OCI-LY3 (cell line): ENCODE measurements around the gene CCDC141.

Source experiments
- H2AFZ ChIP-seq: fragments of 200-600, 300-600 bp; shearing (Covaris generic); 2 replicates; pipeline ENCODE4 v1.6.0; 2014; ENCODE audit warnings: antibody characterized with exemption, low read depth, low read length
- H3K27ac ChIP-seq: fragments of 200-600, 300-600 bp; sonication (generic); 2 replicates; pipeline ENCODE4 v1.5.1; 2014; ENCODE audit warnings: mild to moderate bottlenecking, low read length, moderate library complexity, mixed read lengths
- H3K27me3 ChIP-seq: fragments of 200-600, 300-600 bp; sonication (generic); 2 replicates; pipeline ENCODE4 v1.6.1; 2014; ENCODE audit warnings: low read depth, low read length, mixed read lengths
- H3K36me3 ChIP-seq: fragments of 200-600, 300-600 bp; sonication (generic); replicated peaks from 2 replicates; pipeline ENCODE3; 2014; ENCODE audit warnings: low read depth, low read length, mixed read lengths
- H3K4me1 ChIP-seq: fragments of 300-600, 200-600 bp; sonication (generic); 2 replicates; pipeline ENCODE4 v1.6.1; 2014; ENCODE audit warnings: low read length, mixed read lengths
- H3K4me2 ChIP-seq: fragments of 200-600, 300-600 bp; sonication (generic); 2 replicates; pipeline ENCODE4 v1.6.1; 2014; ENCODE audit warnings: low read length, mixed read lengths
- H3K4me3 ChIP-seq: fragments of 300-600, 200-600 bp; sonication (generic); 2 replicates; pipeline ENCODE4 v1.5.1; 2014; ENCODE audit warnings: antibody characterized with exemption, mild to moderate bottlenecking, low read length, moderate library complexity
- H3K79me2 ChIP-seq: fragments of 300-600, 200-600 bp; shearing (Covaris generic); 2 replicates; pipeline ENCODE4 v1.6.1; 2014; ENCODE audit warnings: mild to moderate bottlenecking, low read length, mixed read lengths
- H3K9ac ChIP-seq: fragments of 300-600, 200-600 bp; shearing (Covaris generic); 2 replicates; pipeline ENCODE4 v1.6.0; 2014; ENCODE audit warnings: mild to moderate bottlenecking, low read length, moderate library complexity
- H3K9me3 ChIP-seq: fragments of 200-600, 300-600 bp; shearing (Covaris generic); 2 replicates; pipeline ENCODE4 v1.6.1; 2014; ENCODE audit warnings: low read length, mixed read lengths; ENCODE audit not compliant: insufficient read depth
- H4K20me1 ChIP-seq: fragments of 200-600, 300-600 bp; sonication (generic); 2 replicates; pipeline ENCODE4 v1.6.1; 2016; ENCODE audit warnings: low read length, mixed read lengths; ENCODE audit not compliant: insufficient read depth
- CTCF ChIP-seq: fragments of 200-600, 300-600 bp; sonication (generic); IDR thresholded peaks from 2 replicates; pipeline ENCODE4 v1.5.1; 2014; ENCODE audit warnings: antibody characterized with exemption, low read length, low read depth
- EZH2phosphoT487 ChIP-seq: fragments of 200-600 bp; shearing (Covaris generic); IDR thresholded peaks from 2 replicates; pipeline ENCODE4 v1.6.1; 2018; ENCODE audit warnings: antibody characterized with exemption, mixed run types, low read depth

Gene CCDC141

GRCh38 chr2:179070895-179071294 lies 21.0 kb upstream of the CCDC141 start:
- no peaks in the 10 kb centered on the region for H3K27me3 ChIP-seq
- no peaks in the 10 kb centered on the region for H3K79me2 ChIP-seq
- no peak for TF ChIP-seq CTCF
- H3K27ac ChIP-seq, result no peak overlapping the region
- no peaks in the 10 kb centered on the region for H3K36me3 ChIP-seq
- H4K20me1 ChIP-seq, result no peaks in the 10 kb centered on the region
- no peak overlapping the region for H3K4me3 ChIP-seq
- H3K9me3 ChIP-seq, result peaks cover 5% of the 10 kb centered on the region; the same call in 1 of the 2 replicates
- H2AFZ ChIP-seq, result no peak overlapping the region
- no peaks in the 10 kb centered on the region for H3K4me1 ChIP-seq
- no peak overlapping the region for H3K9ac ChIP-seq
- no peak overlapping the region for H3K4me2 ChIP-seq

GRCh38 chr2:179069685-179070084 lies 19.7 kb upstream of the CCDC141 start:
- no peaks in the 10 kb centered on the region for H3K27me3 ChIP-seq
- no peaks in the 10 kb centered on the region for H3K4me1 ChIP-seq
- TF ChIP-seq EZH2phosphoT487 (no peak), CTCF (no peak)
- no peak overlapping the region for H3K4me3 ChIP-seq
- no peak overlapping the region for H3K4me2 ChIP-seq
- no peaks in the 10 kb centered on the region for H3K36me3 ChIP-seq
- H4K20me1 ChIP-seq, result no peaks in the 10 kb centered on the region
- no peaks in the 10 kb centered on the region for H3K79me2 ChIP-seq
- no peak overlapping the region for H3K27ac ChIP-seq
- peaks cover 5% of the 10 kb centered on the region; the same call in 1 of the 2 replicates for H3K9me3 ChIP-seq
- H3K9ac ChIP-seq, result no peak overlapping the region
- no peak overlapping the region for H2AFZ ChIP-seq

- H3K27me3 ChIP-seq, result no peaks in the 10 kb centered on the region
- H3K36me3 ChIP-seq, result no peaks in the 10 kb centered on the region
- TF ChIP-seq CTCF (no peak), EZH2phosphoT487 (no peak)
- H3K27ac ChIP-seq, result no peak overlapping the region
- no peak overlapping the region for H3K4me2 ChIP-seq
- no peaks in the 10 kb centered on the region for H3K4me1 ChIP-seq
- no peaks in the 10 kb centered on the region for H3K79me2 ChIP-seq
- no peak overlapping the region for H3K4me3 ChIP-seq
- no peaks in the 10 kb centered on the region for H4K20me1 ChIP-seq
- no peak overlapping the region for H2AFZ ChIP-seq
- no peak overlapping the region for H3K9ac ChIP-seq
- H3K9me3 ChIP-seq, result peaks cover 5% of the 10 kb centered on the region; the same call in 1 of the 2 replicates
These were observed 19.2 kb upstream of the CCDC141 start for GRCh38 chr2:179068991-179069643.

- Histone ChIP-seq H3K9me3 (no peaks in the 10 kb centered on the region), H3K4me2 (peak overlapping the region; percentile 46), H3K9ac (0 out of 2 replicates have a peak overlapping the region, but pooled peaks have one; percentile 6), H3K4me1 (peaks cover 18% of the 10 kb centered on the region), H2AFZ (no peak overlapping the region; the same call in 1 of the 2 replicates), H3K36me3 (no peaks in the 10 kb centered on the region), H3K4me3 (no peak overlapping the region), H4K20me1 (no peaks in the 10 kb centered on the region), H3K27me3 (no peaks in the 10 kb centered on the region), H3K27ac (peak overlapping the region; percentile 58), H3K79me2 (no peaks in the 10 kb centered on the region)
- TF ChIP-seq CTCF (no peak), EZH2phosphoT487 (no peak)
These were observed 9.2 kb upstream of the CCDC141 start for GRCh38 chr2:179059026-179059700.
